Activated CD4-positive, alpha-beta T cell treated with anti-CD3 and anti-CD28 coated beads, Interleukin-2, amount 10 ng/mL, durations not matched to agents 24 days and 14 days (primary cell): ENCODE results near the gene ZC3H4. TPM values are rescaled to one million over a fixed set of nuclear protein-coding genes. Genes with fewer than 3 reads are reported as not detected.

Source experiments
- DNase-seq: peaks from one replicate; pipeline ENCODE4 v3.0.0; 2022
- H3K27ac Mint-ChIP-seq: one replicate; pipeline ENCODE4 v1.8.0; 2022; ENCODE audit warnings: mild to moderate bottlenecking, mixed read lengths
- H3K27me3 Mint-ChIP-seq: one replicate; pipeline ENCODE4 v1.8.0; 2022; ENCODE audit warnings: mixed read lengths
- H3K36me3 Mint-ChIP-seq: one replicate; pipeline ENCODE4 v1.8.0; 2022; ENCODE audit warnings: low read depth, mild to moderate bottlenecking, mixed read lengths
- H3K4me1 Mint-ChIP-seq: one replicate; pipeline ENCODE4 v1.8.0; 2021; ENCODE audit warnings: mixed read lengths
- H3K4me3 Mint-ChIP-seq: one replicate; pipeline ENCODE4 v1.8.0; 2022; ENCODE audit warnings: mild to moderate bottlenecking, moderate library complexity, mixed read lengths
- H3K9me3 Mint-ChIP-seq: one replicate; pipeline ENCODE4 v1.8.0; 2021; ENCODE audit warnings: mixed read lengths
- intact Hi-C: fragments of 100-400 bp; cut with micrococcal nuclease; formaldehyde crosslinking; loops from one replicate; pipeline ENCODE4 v1.15.1; 2023
- total RNA-seq: library from RNA; stranded (reverse); gene quantifications from 2 replicates; pipeline ENCODE4 v1.2.3, GENCODE V29; 2022

Gene ZC3H4
- total RNA-seq, 1 donor from 2014 or later: 103 TPM

GRCh38 chr19:47018923-47019322, 94.7 kb downstream of the ZC3H4 start:
- intact Hi-C loops: no loop called here
- no peaks in the 10 kb centered on the region for H3K9me3 Mint-ChIP-seq

More at GRCh38 chr19:47018923-47019322, 94.7 kb downstream of the ZC3H4 start:
- H3K4me1 Mint-ChIP-seq: peaks cover 7% of the 10 kb centered on the region
- peak overlapping the region; percentile 39 for H3K4me3 Mint-ChIP-seq
- DNase-seq: no peak
- H3K36me3 Mint-ChIP-seq: no peaks in the 10 kb centered on the region
- H3K27me3 Mint-ChIP-seq: peaks cover 49% of the 10 kb centered on the region
- H3K27ac Mint-ChIP-seq: no peak overlapping the region

Other genes with a start within 250 kb of the ZC3H4 start
- 0.21 and 0.47 TPM in 2 replicates for gene NPAS1, start 93.9 kb downstream of the ZC3H4 start, total RNA-seq
- gene TMEM160, start 65.2 kb downstream of the ZC3H4 start, total RNA-seq: 53.6 and 56.7 TPM in 2 replicates
- gene SAE1, start 17.1 kb upstream of the ZC3H4 start, total RNA-seq: 147 and 151 TPM in 2 replicates
- 17.4 and 17.6 TPM in 2 replicates for gene BBC3, start 117.4 kb upstream of the ZC3H4 start, total RNA-seq
- gene CCDC9, start 142.7 kb upstream of the ZC3H4 start, total RNA-seq: 40.6 and 44.6 TPM in 2 replicates
- gene INAFM1, start 161.1 kb upstream of the ZC3H4 start, total RNA-seq: 10.6 and 11.0 TPM in 2 replicates
- 0.16 and 0.88 TPM in 2 replicates for gene C5AR1, start 196.1 kb upstream of the ZC3H4 start, total RNA-seq
- not detected in 2 replicates for gene C5AR2, start 218.4 kb upstream of the ZC3H4 start, total RNA-seq
- 31.3 and 32.4 TPM in 2 replicates for gene DHX34, start 235.5 kb upstream of the ZC3H4 start, total RNA-seq